Large intestine (tissue), 12 donors: ENCODE data around the gene ZC3H12A. TPM values are rescaled to one million over a fixed set of nuclear protein-coding genes. Genes with fewer than 3 reads are reported as not detected.

Experiments used
- DNase-seq, 2 donors: peaks; one replicate each; pipeline versions ENCODE4 v3.0.0 to v3.0.0-alpha.2; 2013
- H3K27ac ChIP-seq: one replicate; pipeline ENCODE4 v1.5.1; 2013; ENCODE audit warnings: low read length
- H3K27me3 ChIP-seq: 2 replicates; pipeline ENCODE4 v1.6.1; 2013; ENCODE audit warnings: low read length; ENCODE audit not compliant: control insufficient read depth, insufficient read depth
- H3K36me3 ChIP-seq: 2 replicates; pipeline ENCODE4 v1.6.1; 2013; ENCODE audit warnings: low read length; ENCODE audit not compliant: control insufficient read depth, insufficient read depth
- H3K4me1 ChIP-seq: one replicate; pipeline ENCODE4 v1.6.1; 2013; ENCODE audit warnings: low read length; ENCODE audit not compliant: control insufficient read depth, insufficient read depth
- H3K4me3 ChIP-seq: one replicate; pipeline ENCODE4 v1.5.1; 2013; ENCODE audit warnings: low read length
- H3K9me3 ChIP-seq: one replicate; pipeline ENCODE4 v1.6.1; 2013; ENCODE audit warnings: mild to moderate bottlenecking, low read depth, low read length, moderate library complexity; ENCODE audit not compliant: control insufficient read depth
- WGBS: methylation state at CpG from one replicate; pipeline ENCODE4 v1.1.5; 2013; ENCODE audit warnings: low lambda C conversion rate; ENCODE audit not compliant: insufficient coverage; 5-methylcytosine and 5-hydroxymethylcytosine counted together
- long read RNA-seq, 11 donors: transcript quantifications; one replicate each; lab custom pipeline, GENCODE V29; 2026
- polyA plus RNA-seq: library from polyadenylated mRNA; unstranded; fragments of 120-200 nt; gene quantifications from one replicate; pipeline ENCODE4 v1.2.1, GENCODE V29; 2013

ZC3H12A gene
- polyA plus RNA-seq: 25.4 TPM
- long read RNA-seq, donor 1, partial matches to known transcripts: 0 of 2 reads
- long read RNA-seq, donor 1, other reads (novel, unspliced or antisense): 0 of 2 reads
- long read RNA-seq, donor 2, partial matches to known transcripts: 0 of 3 reads
- long read RNA-seq, donor 2, other reads (novel, unspliced or antisense): 0 of 3 reads
- long read RNA-seq, donor 3: 0 reads
- long read RNA-seq, donor 4: 0 reads
- long read RNA-seq, donor 5: 0 reads
- long read RNA-seq, donor 6, partial matches to known transcripts: 0 of 2 reads
- long read RNA-seq, donor 6, other reads (novel, unspliced or antisense): 0 of 2 reads
- long read RNA-seq, donor 7, partial matches to known transcripts: 0 of 1 reads
- long read RNA-seq, donor 7, other reads (novel, unspliced or antisense): 0 of 1 reads
- long read RNA-seq, donor 8, partial matches to known transcripts: 0 of 1 reads
- long read RNA-seq, donor 8, other reads (novel, unspliced or antisense): 0 of 1 reads
- long read RNA-seq, donor 9, partial matches to known transcripts: 0 of 1 reads
- long read RNA-seq, donor 9, other reads (novel, unspliced or antisense): 0 of 1 reads
- long read RNA-seq, donor 10, partial matches to known transcripts: 0 of 2 reads
- long read RNA-seq, donor 10, other reads (novel, unspliced or antisense): 0 of 2 reads
- long read RNA-seq, donor 11: 0 reads

- Histone ChIP-seq H3K27ac (peak within 1 kb of the TSS; percentile 99), H3K4me1 (peaks cover 39% of the 10 kb centered on the region), H3K27me3 (no peaks in the 10 kb centered on the region), H3K4me3 (peak within 1 kb of the TSS; percentile 91), H3K36me3 (peaks cover 30% of the 10 kb centered on the region), H3K9me3 (no peaks in the 10 kb centered on the region)
- no CpG with 5 or more reads among the region's 78 CpGs for WGBS
- peak; percentile 94 to 95 for DNase-seq
Observed at GRCh38 chr1:37474046-37474696, at the start of gene ZC3H12A. ZC3H12A (plus strand) TSS chr1:37474580; CDS start chr1:37475497, 917 bp downstream.

- Histone ChIP-seq H3K4me3 (no peak overlapping the region), H3K4me1 (no peaks in the 10 kb centered on the region), H3K27me3 (no peaks in the 10 kb centered on the region), H3K9me3 (no peaks in the 10 kb centered on the region), H3K27ac (no peak overlapping the region), H3K36me3 (no peaks in the 10 kb centered on the region)
- no CpG with 5 or more reads among the region's 5 CpGs for WGBS
- no peak for DNase-seq
Observed at GRCh38 chr1:37425221-37425620, 49.2 kb upstream of the ZC3H12A start.

GRCh38 chr1:37429029-37429428 is 45.4 kb upstream of the ZC3H12A start:
- no CpG with 5 or more reads among the region's 6 CpGs for WGBS
- Histone ChIP-seq H3K27me3 (no peaks in the 10 kb centered on the region), H3K27ac (no peak overlapping the region), H3K9me3 (no peaks in the 10 kb centered on the region), H3K4me1 (no peaks in the 10 kb centered on the region), H3K36me3 (no peaks in the 10 kb centered on the region), H3K4me3 (no peak overlapping the region)
- no peak for DNase-seq

GRCh38 chr1:37430103-37430985 is 44.0 kb upstream of the ZC3H12A start:
- H3K27ac ChIP-seq: no peak overlapping the region
- H3K4me3 ChIP-seq: no peak overlapping the region
- no CpG with 5 or more reads among the region's 11 CpGs for WGBS
- H3K9me3 ChIP-seq: no peaks in the 10 kb centered on the region
- DNase-seq: no peak
- no peaks in the 10 kb centered on the region for H3K27me3 ChIP-seq
- no peaks in the 10 kb centered on the region for H3K36me3 ChIP-seq
- H3K4me1 ChIP-seq: no peaks in the 10 kb centered on the region

GRCh38 chr1:37432716-37433115 is 41.7 kb upstream of the ZC3H12A start:
- no CpG with 5 or more reads among the region's 12 CpGs for WGBS
- H3K4me1 ChIP-seq: no peaks in the 10 kb centered on the region

GRCh38 chr1:37433171-37433570 is 41.2 kb upstream of the ZC3H12A start:
- Histone ChIP-seq H3K4me3 (no peak overlapping the region), H3K36me3 (no peaks in the 10 kb centered on the region), H3K27me3 (no peaks in the 10 kb centered on the region), H3K27ac (no peak overlapping the region), H3K9me3 (no peaks in the 10 kb centered on the region), H3K4me1 (no peaks in the 10 kb centered on the region)
- no CpG with 5 or more reads among the region's 12 CpGs for WGBS
- DNase-seq: no peak

More at GRCh38 chr1:37432716-37433115, 41.7 kb upstream of the ZC3H12A start:
- Histone ChIP-seq H3K4me3 (no peak overlapping the region), H3K27ac (no peak overlapping the region), H3K9me3 (no peaks in the 10 kb centered on the region), H3K27me3 (no peaks in the 10 kb centered on the region), H3K36me3 (no peaks in the 10 kb centered on the region)
- DNase-seq: no peak

GRCh38 chr1:37434292-37435225 is 39.8 kb upstream of the ZC3H12A start:
- Histone ChIP-seq H3K27ac (no peak overlapping the region), H3K4me1 (no peaks in the 10 kb centered on the region), H3K27me3 (no peaks in the 10 kb centered on the region), H3K36me3 (no peaks in the 10 kb centered on the region), H3K4me3 (no peak overlapping the region), H3K9me3 (no peaks in the 10 kb centered on the region)
- peak; percentile 29 to 39 for DNase-seq
- 86% methylated on average over 1 of the region's 16 CpGs for WGBS

- H3K27ac ChIP-seq: no peak overlapping the region
- H3K27me3 ChIP-seq: peaks cover 4% of the 10 kb centered on the region
- H3K36me3 ChIP-seq: no peaks in the 10 kb centered on the region
- no peaks in the 10 kb centered on the region for H3K9me3 ChIP-seq
- H3K4me1 ChIP-seq: no peaks in the 10 kb centered on the region
- no peak overlapping the region for H3K4me3 ChIP-seq
- no CpG with 5 or more reads among the region's 2 CpGs for WGBS
- DNase-seq: no peak
Observed at GRCh38 chr1:37437087-37437486, 37.3 kb upstream of the ZC3H12A start.
